ENCODE results near the gene ERGIC1.
"Not testable (repeated sequence)": the region's sequence is repeated elsewhere in the genome, so short reads cannot be mapped to it uniquely, and the experiment has no call there.

Gene ERGIC1

GRCh38 chr5:172833686-172834414 is at the start of gene ERGIC1:
TSS of gene ERGIC1 (plus strand) at chr5:172834251. CDS start at chr5:172834414, 163 bp downstream.
- in situ Hi-C loops (cut with HindIII; ENCODE audit: low pct_ligation_motif_present, low sequenced_read_pairs): no loop called here
- H3K27me3 ChIP-seq (replicated peaks): no peaks in the 10 kb centered on the region
- H3K27ac ChIP-seq: peak within 1 kb of the TSS; percentile 74
- peak within 1 kb of the TSS; percentile 86 for H3K4me3 ChIP-seq (ENCODE audit: low read depth, low read length)
- peaks cover 5% of the 10 kb centered on the region for H3K36me3 ChIP-seq (replicated peaks)
- DNase-seq: peak; percentile 67
- TF ChIP-seq CTCF (IDR thresholded peaks at IDR 0.05; ENCODE audit: low read depth, low read length, missing control alignments): no peak

- Histone ChIP-seq H3K4me3 (ENCODE audit: low read depth, low read length) (no peak overlapping the region), H3K27me3 (replicated peaks) (no peaks in the 10 kb centered on the region), H3K27ac (no peak overlapping the region), H3K36me3 (replicated peaks) (no peaks in the 10 kb centered on the region)
- TF ChIP-seq CTCF (IDR thresholded peaks at IDR 0.05; ENCODE audit: low read depth, low read length, missing control alignments): no peak
- DNase-seq: no peak
- in situ Hi-C loops (cut with HindIII; ENCODE audit: low pct_ligation_motif_present, low sequenced_read_pairs): no loop called here
Observed at GRCh38 chr5:172785429-172786088, 48.5 kb upstream of the ERGIC1 start.

- TF ChIP-seq CTCF (IDR thresholded peaks at IDR 0.05; ENCODE audit: low read depth, low read length, missing control alignments): no peak
- Histone ChIP-seq H3K36me3 (replicated peaks) (no peaks in the 10 kb centered on the region), H3K27me3 (replicated peaks) (no peaks in the 10 kb centered on the region), H3K27ac (no peak overlapping the region), H3K4me3 (ENCODE audit: low read depth, low read length) (no peak overlapping the region)
- no peak for DNase-seq
- in situ Hi-C loops (cut with HindIII; ENCODE audit: low pct_ligation_motif_present, low sequenced_read_pairs): no loop called here
Observed at GRCh38 chr5:172786736-172787462, 47.2 kb upstream of the ERGIC1 start.

GRCh38 chr5:172787538-172787937 is 46.5 kb upstream of the ERGIC1 start:
- DNase-seq; H3K4me3 ChIP-seq (ENCODE audit: low read depth, low read length); H3K36me3 ChIP-seq (replicated peaks); in situ Hi-C loops (cut with HindIII; ENCODE audit: low pct_ligation_motif_present, low sequenced_read_pairs); H3K27ac ChIP-seq; H3K27me3 ChIP-seq (replicated peaks): not testable (repeated sequence)

- Histone ChIP-seq H3K4me3 (ENCODE audit: low read depth, low read length) (no peak overlapping the region), H3K27ac (peak overlapping the region; percentile 23), H3K27me3 (replicated peaks) (no peaks in the 10 kb centered on the region), H3K36me3 (replicated peaks) (no peaks in the 10 kb centered on the region)
- no peak for TF ChIP-seq CTCF (IDR thresholded peaks at IDR 0.05; ENCODE audit: low read depth, low read length, missing control alignments)
- no peak for DNase-seq
- in situ Hi-C loops (cut with HindIII; ENCODE audit: low pct_ligation_motif_present, low sequenced_read_pairs): no loop called here
Observed at GRCh38 chr5:172788771-172789686, 45.0 kb upstream of the ERGIC1 start.

Data from brain microvascular endothelial cell (primary cell).